ENCODE data around the gene DAAM2. TPM values are rescaled to one million over a fixed set of nuclear protein-coding genes. Genes with fewer than 3 reads are reported as not detected.

The DAAM2 gene
- total and polyA plus RNA-seq, 2 of the 8 experiments (the other 6 are each of a cell fraction or from before 2014, with no cell fraction given) = 1.5 to 2.9 TPM

- DNase-seq (ENCODE audit: low read depth in 1 of 2, low spot score in 2 of 2) (no peak), FAIRE-seq (no peak)
- Histone ChIP-seq H3K27me3 (replicated peaks in 1 of 4; ENCODE audit: control insufficient read depth in 3 of 4, extremely low read depth in 1 of 4, insufficient read depth in 3 of 4, low read length in 3 of 4) (no peaks in the 10 kb centered on the region), H2BK120ac (replicated peaks; ENCODE audit: low read depth, low read length) (no peak overlapping the region), H3K56ac (replicated peaks; ENCODE audit: insufficient read length, low read depth, low read length) (no peak overlapping the region), H2AFZ (ENCODE audit: low read length) (no peak overlapping the region), H2BK20ac (ENCODE audit: low read length) (no peak overlapping the region), H4K5ac (ENCODE audit: insufficient read length, low read depth, low read length) (no peak overlapping the region), H3K9ac (replicated peaks in 1 of 4; ENCODE audit: extremely low read depth in 1 of 4, low read depth in 3 of 4, low read length in 3 of 4) (no peak overlapping the region), H3K23me2 (ENCODE audit: low read depth, low read length) (no peaks in the 10 kb centered on the region), H4K20me1 (replicated peaks in 1 of 2; ENCODE audit: control insufficient read depth in 1 of 2, insufficient read depth in 2 of 2, low read length in 2 of 2) (no peaks in the 10 kb centered on the region), H3K18ac (ENCODE audit: extremely low read depth, low read length) (no peak overlapping the region), H2BK15ac (ENCODE audit: low read length) (no peak overlapping the region), H2AK5ac (ENCODE audit: low read depth, low read length) (no peak overlapping the region), H3K14ac (ENCODE audit: insufficient read length) (no peak overlapping the region), H3K4me1 (replicated peaks in 1 of 4; ENCODE audit: control insufficient read depth in 3 of 4, insufficient read depth in 4 of 4, low read length in 3 of 4) (peaks cover 0 to 2% (median 0%) of the 10 kb centered on the region in 4 experiments; a peak in 1 of 7 replicates), H3K4me3 (ENCODE audit: extremely low read depth in 1 of 4, insufficient read depth in 2 of 4, low read depth in 3 of 4, low read length in 4 of 4) (no peak overlapping the region), H3K23ac (ENCODE audit: insufficient read length) (no peak overlapping the region), H3K79me2 (ENCODE audit: control insufficient read depth in 1 of 2, insufficient read depth in 2 of 2, low read length in 2 of 2) (no peaks in the 10 kb centered on the region), H3K4me2 (ENCODE audit: insufficient read depth in 1 of 2, low read depth in 2 of 2, low read length in 2 of 2) (no peak overlapping the region), H2BK12ac (ENCODE audit: low read depth, low read length) (no peak overlapping the region), H4K8ac (ENCODE audit: extremely low read depth, insufficient read depth, low read length) (no peak overlapping the region), H3K36me3 (ENCODE audit: control insufficient read depth in 2 of 4, insufficient read depth in 4 of 4, low read length in 3 of 4) (peaks cover 0 to 7% (median 4%) of the 10 kb centered on the region in 4 experiments; a peak in 5 of 8 replicates), H3K9me3 (ENCODE audit: insufficient read depth in 2 of 2, low read depth in 1 of 2, low read length in 1 of 2) (no peaks in the 10 kb centered on the region), H3K79me1 (ENCODE audit: low read depth, low read length) (no peaks in the 10 kb centered on the region), H2BK5ac (ENCODE audit: low read depth, low read length) (no peak overlapping the region), H3K27ac (ENCODE audit: low read depth, low read length) (no peak overlapping the region), H3K4ac (replicated peaks; ENCODE audit: insufficient read length, low read depth, low read length) (no peak overlapping the region), H4K91ac (replicated peaks; ENCODE audit: insufficient read length, low read length) (no peak overlapping the region)
- ChIA-PET POLR2A (ENCODE audit: partially characterized antibody) (no interaction called here), CTCF (ENCODE audit: partially characterized antibody) (interaction anchor here (1.0 to 4.5 kb wide), 2 partner anchors 14 kb away, joined by 3 to 30 read pairs; no protein-coding TSS in a partner anchor)
- WGBS, 2 experiments (ENCODE audit: extremely low coverage in 1 of 2, insufficient coverage in 1 of 2, insufficient read length in 1 of 2, insufficient replicate concordance in 2 of 2, low coverage in 1 of 2, low lambda C conversion rate in 2 of 2, missing lambda C conversion rate in 1 of 2) = 86% methylated on average over 5 of the region's 5 CpGs; no CpG with 5 or more reads in 1 of the 2 experiments
- TF ChIP-seq POLR2A (IDR thresholded peaks at IDR 0.05; ENCODE audit: control extremely low read depth in 1 of 2, low read depth in 2 of 2, low read length in 2 of 2) = no peak
- TF ChIP-seq CREB1 (IDR thresholded peaks at IDR 0.05) = no peak
- TF ChIP-seq BRCA1 (IDR thresholded peaks at IDR 0.05; ENCODE audit: low read depth, low read length) = no peak
- TF ChIP-seq ASH2L (IDR thresholded peaks at IDR 0.05; ENCODE audit: low read length) = no peak
- no peak for TF ChIP-seq NANOG (IDR thresholded peaks at IDR 0.05; ENCODE audit: insufficient read depth, low read depth, low read length, poor library complexity, severe bottlenecking)
- TF ChIP-seq SP2 (IDR thresholded peaks at IDR 0.05; ENCODE audit: low read length) = no peak
- TF ChIP-seq, protein P1, sequence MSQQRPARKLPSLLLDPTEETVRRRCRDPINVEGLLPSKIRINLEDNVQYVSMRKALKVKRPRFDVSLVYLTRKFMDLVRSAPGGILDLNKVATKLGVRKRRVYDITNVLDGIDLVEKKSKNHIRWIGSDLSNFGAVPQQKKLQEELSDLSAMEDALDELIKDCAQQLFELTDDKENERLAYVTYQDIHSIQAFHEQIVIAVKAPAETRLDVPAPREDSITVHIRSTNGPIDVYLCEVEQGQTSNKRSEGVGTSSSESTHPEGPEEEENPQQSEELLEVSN (IDR thresholded peaks at IDR 0.05) = no peak
- TF ChIP-seq KDM5A (IDR thresholded peaks at IDR 0.05; ENCODE audit: low read length) = no peak
- TF ChIP-seq ZNF274 (IDR thresholded peaks at IDR 0.05; ENCODE audit: borderline replicate concordance, extremely low read depth, low read length) = no peak
- TF ChIP-seq MAFK (IDR thresholded peaks at IDR 0.05; ENCODE audit: low read depth, low read length) = no peak
- TF ChIP-seq SUZ12 (IDR thresholded peaks at IDR 0.05; ENCODE audit: low read length) = no peak
- no peak for TF ChIP-seq CTBP2 (IDR thresholded peaks at IDR 0.05; ENCODE audit: borderline replicate concordance, insufficient read depth, insufficient read length, low read length)
Observed at GRCh38 chr6:39907871-39908575, 115.8 kb downstream of the DAAM2 start.
